Renal cortex interstitium (tissue), 15 donors: ENCODE measurements around the gene OAS2. TPM values are rescaled to one million over a fixed set of nuclear protein-coding genes. Genes with fewer than 3 reads are reported as not detected.

Experiments used
- DNase-seq, 11 donors: peaks; one replicate each; pipeline ENCODE4 v3.0.0-alpha.2; 2013; ENCODE audit warnings: low read depth in 9 of 11, low spot score in 4 of 11; ENCODE audit errors: extremely low read depth in 1 of 11
- long read RNA-seq, 16 experiments: transcript quantifications; one replicate each; lab custom pipeline, GENCODE V29; 2026
- polyA plus RNA-seq, 3 donors: library from polyadenylated mRNA; unstranded; fragments of 120-200 nt; gene quantifications; one replicate each; pipeline ENCODE4 v1.2.1, GENCODE V29; 2013; ENCODE audit not compliant: insufficient read length in 3 of 3

OAS2 gene
- polyA plus RNA-seq = 1 to 10 TPM; 5.9 to 7.0 (median 6.6) TPM
- long read RNA-seq, donor 1, full-length matches to known transcripts = 1 of 1 reads
- long read RNA-seq, donor 1, partial matches to known transcripts = 0 of 1 reads
- long read RNA-seq, donor 1, other reads (novel, unspliced or antisense) = 0 of 1 reads
- long read RNA-seq, donor 2, full-length matches to known transcripts = 3 of 3 reads
- long read RNA-seq, donor 2, partial matches to known transcripts = 0 of 3 reads
- long read RNA-seq, donor 2, other reads (novel, unspliced or antisense) = 0 of 3 reads
- long read RNA-seq, donor 3, full-length matches to known transcripts = 3 of 3 reads
- long read RNA-seq, donor 3, partial matches to known transcripts = 0 of 3 reads
- long read RNA-seq, donor 3, other reads (novel, unspliced or antisense) = 0 of 3 reads
- long read RNA-seq, donor 4 = 0 reads
- long read RNA-seq, donor 5 = 0 reads
- long read RNA-seq, donor 6, full-length matches to known transcripts = 2 of 2 reads
- long read RNA-seq, donor 6, partial matches to known transcripts = 0 of 2 reads
- long read RNA-seq, donor 6, other reads (novel, unspliced or antisense) = 0 of 2 reads
- long read RNA-seq, donor 7, full-length matches to known transcripts = 2 of 2 reads
- long read RNA-seq, donor 7, partial matches to known transcripts = 0 of 2 reads
- long read RNA-seq, donor 7, other reads (novel, unspliced or antisense) = 0 of 2 reads
- long read RNA-seq, donor 8, full-length matches to known transcripts = 4 of 4 reads
- long read RNA-seq, donor 8, partial matches to known transcripts = 0 of 4 reads
- long read RNA-seq, donor 8, other reads (novel, unspliced or antisense) = 0 of 4 reads
- long read RNA-seq, donor 9, full-length matches to known transcripts = 1 of 1 reads
- long read RNA-seq, donor 9, partial matches to known transcripts = 0 of 1 reads
- long read RNA-seq, donor 9, other reads (novel, unspliced or antisense) = 0 of 1 reads
- long read RNA-seq, donor 10 = 0 reads
- long read RNA-seq, donor 11, full-length matches to known transcripts = 4 of 4 reads
- long read RNA-seq, donor 11, partial matches to known transcripts = 0 of 4 reads
- long read RNA-seq, donor 11, other reads (novel, unspliced or antisense) = 0 of 4 reads
- long read RNA-seq, donor 12, full-length matches to known transcripts = 1 of 1 reads
- long read RNA-seq, donor 12, partial matches to known transcripts = 0 of 1 reads
- long read RNA-seq, donor 12, other reads (novel, unspliced or antisense) = 0 of 1 reads
- long read RNA-seq, donor 13 = 0 reads
- long read RNA-seq, donor 14, full-length matches to known transcripts = 2 of 2 reads
- long read RNA-seq, donor 14, partial matches to known transcripts = 0 of 2 reads
- long read RNA-seq, donor 14, other reads (novel, unspliced or antisense) = 0 of 2 reads
- long read RNA-seq, donor 15 = 0 reads
- long read RNA-seq, donor 16, partial matches to known transcripts = 0 of 1 reads
- long read RNA-seq, donor 16, other reads (novel, unspliced or antisense) = 0 of 1 reads

GRCh38 chr12:112978163-112979040 lies at the start of gene OAS2:
TSS of gene OAS2 (plus strand) at chr12:112978519. CDS start at chr12:112978609, 90 bp downstream.
- peak in 2 of 11 donors; percentile 11 to 12 for DNase-seq

GRCh38 chr12:112928978-112929377 lies 49.3 kb upstream of the OAS2 start:
- DNase-seq = no peak

- no peak for DNase-seq
These were observed 48.6 kb upstream of the OAS2 start for GRCh38 chr12:112929715-112930114.

- DNase-seq = no peak
These were observed 48.0 kb upstream of the OAS2 start for GRCh38 chr12:112930350-112930749.

- DNase-seq = no peak
These were observed 45.7 kb upstream of the OAS2 start for GRCh38 chr12:112932485-112933128.

GRCh38 chr12:112933129-112933505 lies 45.2 kb upstream of the OAS2 start:
- DNase-seq = no peak

GRCh38 chr12:112936264-112936663 lies 42.1 kb upstream of the OAS2 start:
- no peak for DNase-seq

GRCh38 chr12:112936927-112937326 lies 41.4 kb upstream of the OAS2 start:
- DNase-seq = no peak

GRCh38 chr12:112937741-112938719 lies 40.3 kb upstream of the OAS2 start, which contains the start of gene OAS3:
TSS of gene OAS3 (plus strand) at chr12:112938474. CDS start at chr12:112938531, 57 bp downstream.
- peak in 10 of 11 donors; percentile 60 to 77 (median 69) for DNase-seq

- no peak for DNase-seq
These were observed 39.6 kb upstream of the OAS2 start for GRCh38 chr12:112938751-112939150.

- DNase-seq = no peak
These were observed 38.4 kb upstream of the OAS2 start for GRCh38 chr12:112939761-112940381.

GRCh38 chr12:112941528-112942335 lies 36.6 kb upstream of the OAS2 start:
- no peak for DNase-seq

- DNase-seq = no peak
These were observed 35.7 kb upstream of the OAS2 start for GRCh38 chr12:112942572-112942971.

- DNase-seq = no peak
These were observed 34.2 kb upstream of the OAS2 start for GRCh38 chr12:112944024-112944690.
